ENCODE results near the gene GPR83. TPM values are rescaled to one million over a fixed set of nuclear protein-coding genes. Genes with fewer than 3 reads are reported as not detected.

Gene GPR83
- total RNA-seq: under 1 TPM; 0.36 to 0.55 (median 0.45) TPM
- polyA plus RNA-seq: under 1 TPM in 1 of 3 donors, not detected in 2; 0.10 TPM

DNA sequence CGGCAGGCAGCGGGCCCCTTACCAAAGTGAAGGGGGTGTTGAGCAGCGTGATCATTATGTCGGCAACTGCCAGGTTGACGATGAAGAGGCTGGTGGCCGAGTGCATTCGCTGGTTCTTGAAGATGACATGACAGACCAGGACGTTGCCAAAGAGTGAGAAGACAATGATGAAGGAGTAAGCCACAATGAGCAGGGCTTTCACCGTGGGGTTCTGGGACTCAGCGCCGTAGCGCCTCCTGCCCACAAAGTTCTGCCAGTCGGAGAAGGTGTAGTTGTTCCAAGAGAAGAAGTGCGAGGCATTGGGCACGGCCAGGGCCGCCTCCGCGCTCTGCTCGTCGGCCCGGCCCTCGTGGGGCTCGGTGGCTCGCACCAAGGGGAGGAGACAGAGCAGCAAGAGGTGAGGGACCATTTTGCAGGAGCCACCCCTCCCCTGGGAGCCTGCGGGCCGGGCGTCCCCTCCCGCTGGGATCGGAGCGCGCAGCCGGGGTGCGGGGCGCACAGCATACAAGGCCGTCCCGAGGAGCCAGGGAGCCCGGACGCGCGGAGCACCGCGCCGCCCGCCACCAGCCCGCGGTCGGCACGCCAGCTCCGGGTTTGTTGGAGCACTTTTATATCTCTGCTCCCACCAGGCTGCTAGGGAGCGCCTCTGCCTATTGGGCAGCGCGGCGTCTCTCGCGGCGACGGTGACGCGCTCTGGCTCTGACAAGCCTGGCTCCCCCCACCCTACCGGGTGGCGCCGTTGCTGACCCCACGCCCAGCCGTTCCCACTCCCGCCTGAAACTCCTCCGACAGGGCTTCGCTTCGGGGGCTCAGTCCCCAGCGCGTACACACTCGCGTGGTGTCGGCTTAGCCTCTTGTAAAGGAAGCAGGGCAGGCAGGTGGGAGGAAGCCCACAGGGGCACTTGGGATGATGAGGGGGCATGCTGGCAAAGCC lies at the start of gene GPR83:
Gene GPR83 (minus strand): TSS at position 581 of the 934 bp plus-strand sequence. CDS start 172 bp downstream, at position 409.
- TF ChIP-seq POLR2AphosphoS5 (IDR thresholded peaks at IDR 0.05) (no peak), EP300 (IDR thresholded peaks at IDR 0.05) (no peak), POLR2A (IDR thresholded peaks at IDR 0.05) (no peak)
- TF ChIP-seq, protein P1, sequence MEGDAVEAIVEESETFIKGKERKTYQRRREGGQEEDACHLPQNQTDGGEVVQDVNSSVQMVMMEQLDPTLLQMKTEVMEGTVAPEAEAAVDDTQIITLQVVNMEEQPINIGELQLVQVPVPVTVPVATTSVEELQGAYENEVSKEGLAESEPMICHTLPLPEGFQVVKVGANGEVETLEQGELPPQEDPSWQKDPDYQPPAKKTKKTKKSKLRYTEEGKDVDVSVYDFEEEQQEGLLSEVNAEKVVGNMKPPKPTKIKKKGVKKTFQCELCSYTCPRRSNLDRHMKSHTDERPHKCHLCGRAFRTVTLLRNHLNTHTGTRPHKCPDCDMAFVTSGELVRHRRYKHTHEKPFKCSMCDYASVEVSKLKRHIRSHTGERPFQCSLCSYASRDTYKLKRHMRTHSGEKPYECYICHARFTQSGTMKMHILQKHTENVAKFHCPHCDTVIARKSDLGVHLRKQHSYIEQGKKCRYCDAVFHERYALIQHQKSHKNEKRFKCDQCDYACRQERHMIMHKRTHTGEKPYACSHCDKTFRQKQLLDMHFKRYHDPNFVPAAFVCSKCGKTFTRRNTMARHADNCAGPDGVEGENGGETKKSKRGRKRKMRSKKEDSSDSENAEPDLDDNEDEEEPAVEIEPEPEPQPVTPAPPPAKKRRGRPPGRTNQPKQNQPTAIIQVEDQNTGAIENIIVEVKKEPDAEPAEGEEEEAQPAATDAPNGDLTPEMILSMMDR (IDR thresholded peaks at IDR 0.05): no peak
- H3K27me3 ChIP-seq: peaks cover 12 to 40% (median 25%) of the 10 kb centered on the region in 3 donors
- H3K4me1 ChIP-seq: peaks cover 0 to 13% (median 11%) of the 10 kb centered on the region in 4 donors
- intact Hi-C loops (cut with DNase I): no loop called here
- 4 to 13% methylated on average over 73 of the region's 73 CpGs for WGBS, 2 donors
- H3K9me3 ChIP-seq: no peaks in the 10 kb centered on the region
- no peak within 1 kb of the TSS for H3K27ac ChIP-seq
- no peaks in the 10 kb centered on the region for H3K36me3 ChIP-seq
- no peak for DNase-seq
- H3K4me3 ChIP-seq: peak within 1 kb of the TSS in 3 of 4 donors; percentile 24 to 47 (median 41)

DNA sequence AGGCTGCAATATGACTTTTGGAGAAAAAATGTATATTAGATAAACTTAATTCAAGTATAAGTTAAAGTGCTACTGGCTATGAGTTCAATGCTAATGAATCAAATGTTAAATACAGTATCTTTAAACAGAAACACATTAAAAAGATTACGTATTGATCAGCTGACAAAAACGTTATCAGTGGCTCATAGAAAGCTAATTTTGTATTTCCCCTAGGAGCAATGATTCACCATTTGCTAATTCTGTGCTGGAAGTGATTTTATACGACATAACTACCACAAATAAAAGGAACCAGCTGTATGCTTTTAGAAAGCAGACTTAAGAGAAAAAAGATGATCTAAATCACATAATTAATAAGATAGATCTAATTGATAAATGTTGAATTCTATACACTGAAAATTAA lies 48.8 kb upstream of the GPR83 start:
- Histone ChIP-seq H3K27ac (no peak overlapping the region), H3K4me1 (no peaks in the 10 kb centered on the region), H3K4me3 (no peak overlapping the region), H3K36me3 (peaks cover 0 to 34% (median 3%) of the 10 kb centered on the region in 4 donors), H3K9me3 (no peaks in the 10 kb centered on the region), H3K27me3 (no peaks in the 10 kb centered on the region)
- intact Hi-C loops (cut with DNase I): no loop called here
- WGBS, 2 donors: 83 to 85% methylated on average over 3 of the region's 3 CpGs
- TF ChIP-seq EP300 (IDR thresholded peaks at IDR 0.05) (no peak), POLR2AphosphoS5 (IDR thresholded peaks at IDR 0.05) (no peak), POLR2A (IDR thresholded peaks at IDR 0.05) (no peak)
- TF ChIP-seq, protein P1 (IDR thresholded peaks at IDR 0.05): no peak
- no peak for DNase-seq

DNA sequence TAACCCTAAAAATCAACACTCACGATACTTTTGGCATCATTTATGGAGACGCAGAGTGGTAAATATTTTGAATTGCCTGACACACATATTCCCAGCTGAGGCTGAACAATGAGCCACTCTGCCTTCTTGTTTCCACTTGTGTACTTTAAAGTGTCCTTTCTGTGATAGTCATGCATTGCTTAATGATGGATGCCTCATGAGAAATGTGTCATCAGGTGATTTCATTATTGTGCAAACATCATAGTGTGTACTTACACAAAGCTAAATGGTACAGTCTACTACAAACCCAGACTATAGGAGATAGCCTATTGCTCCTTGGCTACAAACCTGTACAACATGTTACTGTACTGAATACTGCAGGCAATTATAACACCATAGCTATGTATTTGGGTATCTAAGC lies 48.2 kb upstream of the GPR83 start:
- no peaks in the 10 kb centered on the region for H3K27me3 ChIP-seq
- H3K4me3 ChIP-seq: no peak overlapping the region
- DNase-seq: no peak
- H3K27ac ChIP-seq: no peak overlapping the region
- intact Hi-C loops (cut with DNase I): no loop called here
- TF ChIP-seq POLR2A (IDR thresholded peaks at IDR 0.05): no peak
- TF ChIP-seq EP300 (IDR thresholded peaks at IDR 0.05): no peak
- no peak for TF ChIP-seq POLR2AphosphoS5 (IDR thresholded peaks at IDR 0.05)
- TF ChIP-seq, protein P1 (IDR thresholded peaks at IDR 0.05): no peak
- H3K4me1 ChIP-seq: no peaks in the 10 kb centered on the region
- H3K9me3 ChIP-seq: no peaks in the 10 kb centered on the region
- 84 to 87% methylated on average over 2 of the region's 2 CpGs for WGBS, 2 donors
- H3K36me3 ChIP-seq: peaks cover 0 to 38% (median 5%) of the 10 kb centered on the region in 4 donors

DNA sequence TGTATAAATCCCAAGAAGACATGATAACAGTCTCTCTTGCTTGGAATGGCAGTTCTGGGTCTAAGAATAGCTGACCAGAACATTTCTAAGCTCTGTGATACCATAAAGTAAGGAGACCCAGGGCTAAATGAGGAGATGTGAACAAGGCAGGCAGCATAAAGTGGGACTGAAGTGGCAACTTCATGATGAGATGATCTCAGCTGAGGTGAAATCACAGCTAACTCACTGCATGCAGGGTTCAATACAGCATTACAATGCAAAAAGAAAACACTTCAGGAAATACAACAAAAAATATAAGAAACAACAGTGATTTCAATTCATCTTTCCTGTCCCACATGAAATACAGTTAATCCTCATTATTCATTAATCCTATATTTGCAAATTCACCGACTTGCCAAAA lies 47.8 kb upstream of the GPR83 start:
- Histone ChIP-seq H3K4me3 (no peak overlapping the region), H3K36me3 (peaks cover 0 to 42% (median 5%) of the 10 kb centered on the region in 4 donors), H3K27me3 (no peaks in the 10 kb centered on the region), H3K9me3 (no peaks in the 10 kb centered on the region), H3K27ac (no peak overlapping the region), H3K4me1 (no peaks in the 10 kb centered on the region)
- TF ChIP-seq POLR2A (IDR thresholded peaks at IDR 0.05) (no peak), EP300 (IDR thresholded peaks at IDR 0.05) (no peak)
- TF ChIP-seq, protein P1 (IDR thresholded peaks at IDR 0.05): no peak
- intact Hi-C loops (cut with DNase I): no loop called here
- DNase-seq: no peak
- 84 to 86% methylated on average over 1 of the region's 1 CpG for WGBS, 2 donors

All from sigmoid colon (tissue), 7 donors.